ENCODE measurements around the gene RHBDD2.
"Not testable (repeated sequence)": the region's sequence is repeated elsewhere in the genome, so short reads cannot be mapped to it uniquely, and the experiment has no call there.

Gene RHBDD2

GRCh38 chr7:75878769-75879611 is at the start of gene RHBDD2:
TSS of gene RHBDD2 (plus strand) at chr7:75879034. CDS start at chr7:75879083, 49 bp downstream.
- DNase-seq (ENCODE audit: low spot score), result peak; percentile 97

DNA sequence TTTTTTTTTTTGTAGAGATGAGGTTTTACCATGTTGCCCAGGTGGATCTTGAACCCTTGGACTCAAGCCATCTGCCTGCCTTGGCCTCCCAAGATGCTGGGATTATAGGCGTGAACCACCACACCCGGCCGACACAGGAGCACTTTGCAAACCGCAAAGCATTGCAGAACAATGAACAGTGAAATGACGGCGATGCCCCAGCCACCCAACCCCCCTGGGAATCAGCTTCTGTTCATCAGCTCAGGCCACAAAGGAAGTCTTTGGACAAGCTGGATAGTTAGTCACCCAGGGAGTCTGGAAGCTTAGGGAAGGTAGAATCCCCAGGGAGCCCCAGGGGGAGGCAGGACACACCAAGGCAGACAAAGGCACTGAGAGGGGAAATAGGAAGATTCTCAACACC is 49.2 kb upstream of the RHBDD2 start:
- not testable (repeated sequence) for DNase-seq (ENCODE audit: low spot score)

- DNase-seq (ENCODE audit: low spot score), result no peak
Observed at GRCh38 chr7:75830978-75831377, 47.9 kb upstream of the RHBDD2 start.

DNA sequence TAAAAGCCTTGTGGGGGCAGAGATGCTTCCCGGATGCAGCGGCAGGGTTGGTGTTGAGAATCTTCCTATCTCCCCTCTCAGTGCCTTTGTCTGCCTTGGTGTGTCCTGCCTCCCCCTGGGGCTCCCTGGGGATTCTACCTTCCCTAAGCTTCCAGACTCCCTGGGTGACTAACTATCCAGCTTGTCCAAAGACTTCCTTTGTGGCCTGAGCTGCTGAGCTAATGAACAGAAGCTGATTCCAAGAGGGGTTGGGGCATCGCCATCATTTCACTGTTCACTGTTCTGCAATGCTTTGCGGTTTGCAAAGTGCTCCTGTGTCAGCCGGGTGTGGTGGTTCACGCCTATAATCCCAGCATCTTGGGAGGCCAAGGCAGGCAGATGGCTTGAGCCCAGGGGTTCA is 45.2 kb upstream of the RHBDD2 start:
- DNase-seq (ENCODE audit: low spot score), result not testable (repeated sequence)

DNA sequence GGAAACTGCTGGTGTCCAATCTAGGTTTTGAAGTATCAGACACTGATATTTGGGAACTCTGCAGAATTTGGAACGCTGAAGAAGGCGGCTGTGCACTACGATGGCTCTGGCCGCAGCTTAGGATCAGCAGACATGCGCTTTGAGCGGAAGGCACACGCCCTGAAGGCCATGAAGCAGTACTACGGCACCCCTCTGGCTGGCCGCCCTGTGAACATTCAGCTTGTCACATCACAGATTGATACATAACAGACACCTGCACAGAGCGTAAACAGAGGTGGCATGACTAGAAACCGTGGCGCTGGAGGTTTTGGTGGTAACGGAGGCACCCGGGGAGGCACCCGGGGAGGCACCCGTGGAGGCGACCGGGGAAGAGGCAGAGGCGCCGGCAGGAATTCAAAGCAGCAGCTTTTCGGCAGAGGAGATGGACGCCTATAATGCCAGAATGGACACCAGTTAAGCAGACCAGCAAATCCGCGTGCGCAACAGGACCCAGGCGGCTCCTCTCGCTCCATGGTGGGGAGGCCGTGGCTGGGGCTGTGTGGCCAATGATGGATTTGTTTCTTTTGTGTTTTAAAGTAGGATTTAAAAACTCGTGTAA is 43.0 kb upstream of the RHBDD2 start:
- no peak for DNase-seq (ENCODE audit: low spot score)

GRCh38 chr7:75836798-75837197 is 42.0 kb upstream of the RHBDD2 start:
- DNase-seq (ENCODE audit: low spot score), result no peak

DNA sequence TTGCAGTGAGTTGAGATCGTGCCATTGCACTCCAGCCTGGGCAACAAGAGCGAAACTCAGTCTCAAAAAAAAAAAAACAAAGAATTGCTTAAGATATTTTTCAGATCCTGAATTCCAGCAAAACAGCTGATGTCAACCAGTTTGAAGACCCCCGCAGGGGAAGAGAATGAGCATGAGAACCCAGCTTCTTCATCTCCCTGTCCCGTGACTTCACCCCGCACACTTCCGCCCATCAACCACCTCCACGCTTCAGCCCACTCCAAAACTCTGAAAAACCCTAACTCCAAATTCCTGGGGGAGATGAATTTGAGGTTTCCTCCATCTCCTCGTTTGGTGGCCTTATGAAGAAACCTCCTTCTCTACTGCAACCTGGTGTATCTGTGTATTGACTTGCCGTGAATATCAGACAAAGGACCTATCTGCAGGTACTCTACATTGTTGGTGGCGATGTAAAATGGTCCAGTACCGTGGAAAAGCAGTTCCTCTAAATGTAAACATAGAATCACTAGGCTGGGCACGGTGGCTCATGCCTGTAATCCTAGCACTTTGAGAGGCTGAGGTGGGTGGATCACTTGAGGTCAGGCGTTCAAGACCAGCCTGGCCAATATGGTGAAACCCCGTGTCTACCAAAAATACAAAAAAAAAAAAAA is 40.4 kb upstream of the RHBDD2 start:
- not testable (repeated sequence) for DNase-seq (ENCODE audit: low spot score)

DNA sequence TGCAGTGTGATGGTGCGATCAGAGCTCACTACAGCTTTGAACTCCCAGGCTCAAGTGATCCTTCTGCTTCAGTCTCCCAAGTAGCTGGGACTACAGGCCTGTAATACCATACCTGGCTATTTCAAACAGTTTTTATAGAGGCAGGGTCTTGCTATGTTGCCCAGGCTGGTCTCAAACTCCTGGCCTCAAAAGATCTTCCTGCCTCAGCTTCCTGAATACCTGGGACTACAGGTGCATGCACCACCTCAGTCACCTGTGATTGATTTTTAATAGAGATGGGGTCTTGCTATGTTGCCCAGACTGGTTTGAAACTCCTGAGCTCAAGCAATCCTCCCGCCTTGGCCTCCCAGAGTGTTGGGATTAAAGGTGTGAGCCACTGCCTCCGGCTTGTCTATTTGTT is 38.8 kb upstream of the RHBDD2 start:
- no peak for DNase-seq (ENCODE audit: low spot score)

- DNase-seq (ENCODE audit: low spot score), result no peak
Observed at GRCh38 chr7:75842836-75843446, 35.9 kb upstream of the RHBDD2 start.

DNA sequence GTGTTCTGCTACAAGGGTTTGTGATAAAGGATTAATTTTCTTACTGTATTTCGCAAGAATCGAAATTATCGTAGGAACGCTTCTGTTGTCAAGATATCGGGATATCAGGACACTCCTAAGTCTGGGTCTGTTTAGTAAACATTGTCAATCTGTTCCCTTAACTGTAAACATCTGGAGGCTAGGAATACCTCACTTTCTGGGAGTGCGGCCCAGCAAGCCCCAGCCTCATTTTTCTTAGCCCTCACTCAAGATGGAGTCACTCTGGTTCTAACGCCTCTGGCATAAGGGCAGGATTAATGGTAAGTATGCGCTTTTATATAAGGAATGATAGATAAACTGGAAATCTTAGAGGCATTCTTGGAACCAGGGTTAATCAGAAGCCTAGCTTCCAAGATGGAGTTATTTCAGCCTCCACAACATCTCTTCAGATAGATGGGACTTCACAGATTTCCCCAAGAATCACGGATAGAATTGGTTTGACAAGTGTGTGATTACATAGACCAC is 35.2 kb upstream of the RHBDD2 start:
- DNase-seq (ENCODE audit: low spot score), result no peak

DNA sequence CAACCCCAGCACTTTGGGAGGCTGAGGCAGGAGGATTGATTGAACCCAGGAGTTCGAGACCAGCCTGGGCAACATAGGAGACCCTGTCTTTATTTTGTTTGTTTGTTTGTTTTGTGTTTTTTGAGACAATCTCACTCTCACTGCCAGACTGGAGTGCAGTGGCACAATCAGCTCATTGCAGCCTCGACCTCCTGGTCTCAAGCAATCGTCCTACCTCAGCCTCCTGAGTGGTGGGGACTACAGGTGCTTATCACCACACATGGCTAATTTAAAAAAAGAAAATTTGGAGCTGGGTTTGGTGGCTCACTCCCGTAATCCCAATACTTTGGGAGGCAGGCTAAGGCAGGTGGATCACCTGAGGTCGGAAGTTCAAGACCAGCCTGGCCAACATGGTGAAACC is 34.7 kb upstream of the RHBDD2 start:
- DNase-seq (ENCODE audit: low spot score), result no peak

GRCh38 chr7:75845132-75845531 is 33.7 kb upstream of the RHBDD2 start:
- not testable (repeated sequence) for DNase-seq (ENCODE audit: low spot score)

- DNase-seq (ENCODE audit: low spot score), result no peak
Observed at GRCh38 chr7:75847707-75848106, 31.1 kb upstream of the RHBDD2 start.

DNA sequence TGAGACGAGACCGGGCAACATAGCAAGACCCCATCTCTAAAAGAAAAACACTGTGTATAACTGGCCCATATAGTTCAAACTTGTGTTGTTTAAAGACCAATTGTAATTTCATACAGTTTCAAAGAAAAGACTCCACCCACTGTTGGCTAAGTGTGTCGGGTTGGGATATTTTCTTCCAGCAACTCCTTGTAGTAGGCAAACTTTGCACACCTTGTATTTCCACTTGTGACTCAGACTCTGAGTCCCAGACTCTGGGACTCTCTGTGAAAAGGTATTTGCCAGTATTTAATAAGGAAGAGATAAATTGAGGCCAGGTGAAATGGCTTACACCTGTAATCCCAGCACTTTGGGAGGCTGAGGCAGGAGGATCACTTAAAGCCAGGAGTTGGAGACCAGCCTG is 29.3 kb upstream of the RHBDD2 start:
- no peak for DNase-seq (ENCODE audit: low spot score)

GRCh38 chr7:75850235-75850634 is 28.6 kb upstream of the RHBDD2 start:
- no peak for DNase-seq (ENCODE audit: low spot score)

- no peak for DNase-seq (ENCODE audit: low spot score)
Observed at GRCh38 chr7:75854233-75854632, 24.6 kb upstream of the RHBDD2 start.

- not testable (repeated sequence) for DNase-seq (ENCODE audit: low spot score)
Observed at GRCh38 chr7:75854813-75855345, 24.0 kb upstream of the RHBDD2 start.

DNA sequence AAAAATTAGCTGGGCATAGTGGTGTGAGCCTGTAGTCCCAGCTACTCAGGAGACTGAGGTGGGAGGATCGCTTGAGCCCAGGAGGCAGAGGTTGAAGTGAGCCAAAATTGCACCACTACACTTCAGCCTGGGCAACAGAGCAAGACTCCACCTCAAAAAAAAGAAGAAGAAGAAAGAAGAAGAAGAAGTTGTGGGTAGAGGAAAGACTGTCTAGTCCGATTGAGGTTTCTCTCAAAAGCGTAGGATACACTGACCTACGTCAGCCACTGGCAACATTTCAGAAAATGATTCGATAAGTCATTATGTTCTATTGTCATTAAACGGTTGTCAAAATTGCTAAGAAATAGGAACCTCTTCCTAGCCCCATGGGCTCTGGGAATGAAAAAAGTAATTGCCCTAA is 22.3 kb upstream of the RHBDD2 start:
- DNase-seq (ENCODE audit: low spot score), result no peak

DNA sequence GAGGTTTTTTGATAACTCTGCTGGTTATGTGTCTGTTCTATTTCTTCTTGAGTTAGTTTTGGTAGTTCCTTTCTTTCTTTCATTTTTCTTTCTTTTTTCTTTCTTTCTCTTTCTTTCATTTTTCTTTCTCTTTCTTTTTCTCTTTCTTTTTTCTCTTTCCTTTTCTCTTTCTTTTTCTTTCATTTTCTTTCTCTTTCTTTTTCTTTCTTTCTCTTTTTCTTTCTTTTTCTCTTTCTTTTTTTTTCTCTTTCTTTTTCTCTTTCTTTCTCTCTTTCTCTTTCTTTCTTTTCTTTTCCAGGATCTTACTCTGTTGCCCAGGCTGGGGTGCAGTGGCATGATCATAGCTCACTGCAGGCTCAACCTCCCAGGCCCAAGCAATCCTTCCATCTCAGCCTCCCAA is 20.4 kb upstream of the RHBDD2 start:
- no peak for DNase-seq (ENCODE audit: low spot score)

DNA sequence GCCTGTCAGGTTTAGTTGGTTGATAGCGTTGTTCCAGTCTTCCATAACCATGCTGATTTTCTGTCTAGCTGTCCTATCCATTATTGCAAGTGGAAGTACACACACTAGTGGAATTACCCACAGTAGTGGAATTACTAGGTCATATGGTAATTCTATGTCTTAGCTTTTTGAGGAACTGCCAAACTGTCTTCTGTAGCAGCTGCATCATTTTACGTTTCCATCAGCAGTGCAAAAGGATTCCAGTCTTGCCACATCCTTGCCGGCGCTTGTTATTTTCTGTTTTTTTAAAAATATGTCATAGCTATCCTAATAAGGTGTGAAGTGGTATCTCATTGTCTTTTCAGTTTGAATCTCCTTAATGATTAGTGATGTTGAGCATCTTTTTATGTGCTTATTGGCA is 17.2 kb upstream of the RHBDD2 start:
- no peak for DNase-seq (ENCODE audit: low spot score)

GRCh38 chr7:75864251-75864650 is 14.6 kb upstream of the RHBDD2 start:
- not testable (repeated sequence) for DNase-seq (ENCODE audit: low spot score)

DNA sequence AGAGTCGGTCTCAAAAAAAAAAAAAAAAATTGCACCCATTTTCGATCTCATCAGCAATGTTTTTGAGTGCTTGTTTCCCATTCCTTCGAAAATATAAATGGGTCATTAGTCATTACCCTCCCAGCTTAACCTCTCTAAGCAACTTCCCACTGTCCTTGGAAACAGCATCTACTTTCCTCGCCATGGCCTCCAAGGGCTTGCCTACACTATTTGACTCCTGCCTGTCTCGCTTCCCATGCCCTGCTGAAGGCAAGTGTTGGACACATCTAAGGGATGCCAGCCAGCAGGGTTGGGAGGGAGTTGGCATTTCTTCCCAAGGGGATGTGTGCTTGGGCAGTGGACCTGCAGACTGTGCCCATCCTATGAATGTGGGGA is 12.7 kb upstream of the RHBDD2 start:
- DNase-seq (ENCODE audit: low spot score), result no peak
